Loucy (cell line): ENCODE measurements around the gene FGF21.

ENCODE experiments used
- CTCF ChIP-seq: fragments of 200-600 bp; sonication (generic); conservative IDR thresholded peaks from 2 replicates; pipeline ENCODE4 v1.5.1; 2014; ENCODE audit warnings: mild to moderate bottlenecking, antibody characterized with exemption, low read length
- EZH2phosphoT487 ChIP-seq: fragments of 200-600 bp; IDR thresholded peaks from 2 replicates; pipeline ENCODE4 v1.6.1; 2018; ENCODE audit warnings: antibody characterized with exemption, mild to moderate bottlenecking, moderate library complexity, borderline replicate concordance

DNA sequence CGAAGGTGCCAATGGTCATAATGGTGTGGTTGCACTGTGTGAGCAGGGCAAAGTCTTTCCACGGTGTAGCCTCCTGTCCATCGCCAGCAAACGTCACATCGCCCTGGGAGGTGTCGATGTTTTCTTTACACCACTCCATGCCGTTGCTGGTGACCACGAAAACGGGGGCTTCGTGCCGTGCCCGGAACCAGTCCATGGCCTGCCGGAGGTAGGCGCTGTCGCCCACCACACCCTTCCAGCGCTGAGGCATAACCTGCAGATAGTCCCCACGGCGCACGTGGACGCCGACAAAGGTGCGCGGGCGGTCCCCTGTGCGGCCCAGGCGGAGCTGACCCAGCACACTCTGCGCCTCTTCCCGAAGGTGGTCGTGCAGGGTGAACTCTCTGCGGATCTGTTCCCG, 5.0 kb upstream of the FGF21 start:
- TF ChIP-seq CTCF (no peak), EZH2phosphoT487 (no peak)
